ENCODE measurements around the gene IL1A. TPM values are rescaled to one million over a fixed set of nuclear protein-coding genes. Genes with fewer than 3 reads are reported as not detected.

IL1A gene
- total and polyA plus RNA-seq, 9 of the 15 experiments (the other 6 are each of a cell fraction or from before 2014, with no cell fraction given) = 0.03 to 0.27 (median 0.14) TPM; not detected in 2

GRCh38 chr2:112726487-112727190, 57.7 kb downstream of the IL1A start (continued):
- TF ChIP-seq E4F1 (CRISPR knock-in tag; IDR thresholded peaks at IDR 0.05; ENCODE audit: borderline replicate concordance) (no peak), RBFOX2 (IDR thresholded peaks at IDR 0.05; ENCODE audit: low read depth, low read length) (peak; percentile 48), ZNF134 (CRISPR knock-in tag; conservative IDR thresholded peaks at IDR 0.05) (0 out of 2 replicates have a peak, but pooled peaks have one; percentile 17), PRDM10 (IDR thresholded peaks at IDR 0.05; ENCODE audit: partially characterized antibody) (no peak), ZNF239 (CRISPR knock-in tag; IDR thresholded peaks at IDR 0.05) (no peak), ZNF274 (IDR thresholded peaks at IDR 0.05; ENCODE audit: borderline replicate concordance, low read depth, low read length) (no peak), HES1 (IDR thresholded peaks at IDR 0.05; ENCODE audit: low read depth) (no peak), CUX1 (CRISPR knock-in tag; IDR thresholded peaks at IDR 0.05) (no peak), SIRT6 (IDR thresholded peaks at IDR 0.05; ENCODE audit: low read depth, low read length) (no peak), BCOR (IDR thresholded peaks at IDR 0.05) (no peak), ZNF311 (CRISPR knock-in tag; IDR thresholded peaks at IDR 0.05) (no peak), PHB2 (IDR thresholded peaks at IDR 0.05; ENCODE audit: low read depth) (no peak), MAFF (IDR thresholded peaks at IDR 0.05; ENCODE audit: low read length) (no peak), BHLHE40 (IDR thresholded peaks at IDR 0.05; ENCODE audit: low read length) (no peak), KDM2B (CRISPR knock-in tag; IDR thresholded peaks at IDR 0.05) (no peak), TFAM (CRISPR knock-in tag; conservative IDR thresholded peaks at IDR 0.05) (no peak), TEAD1 (CRISPR knock-in tag; IDR thresholded peaks at IDR 0.05) (peak; percentile 35 to 88; a peak in 2 of 4 replicates)

All from K562 (cell line).